HepG2 (cell line): ENCODE results near the gene NTN4. TPM values are rescaled to one million over a fixed set of nuclear protein-coding genes. Genes with fewer than 3 reads are reported as not detected.

Experiments used
- ATAC-seq: fragments of 200-7000 bp; cut with Tn5 transposase; 3 replicates; pipeline ENCODE4 v1.9.1; 2020; ENCODE audit warnings: mild to moderate bottlenecking, moderate library complexity
- BruUV-seq: library from RNA; stranded (reverse); fragments of 400-500 nt; replicated peaks from 2 replicates; lab custom pipeline; 2021; lab: Mats Ljungman, UMichigan
- CTCF ChIA-PET: fragments of 300-600 bp; formaldehyde crosslinking; extraction: SDS; loops from one replicate; lab custom pipeline; 2021; ENCODE audit warnings: low total read pairs, inconsistent platforms, low intra/inter-chr PET ratio; lab: Yijun Ruan, JAX
- POLR2A ChIA-PET: fragments of 350-600 bp; sonication (Branson Sonifier 250); formaldehyde crosslinking; loops from one replicate; lab custom pipeline; 2020; ENCODE audit warnings: antibody characterized with exemption, inconsistent platforms; lab: Yijun Ruan, JAX
- DNase-seq: peaks from one replicate; pipeline ENCODE4 v3.0.0-alpha.2; 2015; ENCODE audit warnings: low spot score
- FAIRE-seq: peaks from 3 replicates; lab custom pipeline; 2011; peaks lifted over from hg19 to GRCh38; lab: Jason Lieb, UNC
- H2AFZ ChIP-seq: one replicate; pipeline ENCODE4 v1.6.1; 2011; ENCODE audit warnings: low read length, inconsistent platforms
- H3K27ac ChIP-seq: fragments of 300-600 bp; 3 replicates; pipeline ENCODE4 v1.8.0; 2011; ENCODE audit warnings: mixed run types, mild to moderate bottlenecking, mixed read lengths, low read length, inconsistent platforms; ENCODE audit not compliant: insufficient read depth; ENCODE audit errors: extremely low read length
- H3K27me3 ChIP-seq, 2 experiments: fragments of 200-600 bp in 1 of 2; 2 replicates in 1 of 2; 3 replicates in 1 of 2; pipeline versions ENCODE4 v1.6.0 to v1.8.0; 2011; ENCODE audit warnings: low read length in 2 of 2, mild to moderate bottlenecking in 2 of 2, moderate library complexity in 2 of 2, inconsistent platforms in 1 of 2; ENCODE audit not compliant: insufficient read depth in 2 of 2, control insufficient read depth in 1 of 2
- H3K36me3 ChIP-seq, 2 experiments: fragments of 200-600 bp in 1 of 2; replicated peaks in 1 of 2; 2 replicates in 1 of 2; 3 replicates in 1 of 2; pipeline versions ENCODE4 v1.5.1 to v1.8.0; 2011; ENCODE audit warnings: low read length in 2 of 2, inconsistent platforms in 1 of 2; ENCODE audit not compliant: insufficient read depth in 2 of 2, control insufficient read depth in 1 of 2
- H3K4me1 ChIP-seq: 2 replicates; pipeline ENCODE4 v1.5.1; 2012; ENCODE audit warnings: low read length, inconsistent platforms; ENCODE audit not compliant: insufficient read depth
- H3K4me2 ChIP-seq: 2 replicates; pipeline ENCODE4 v1.6.0; 2011; ENCODE audit warnings: low read depth, low read length, inconsistent platforms
- H3K4me3 ChIP-seq, 3 experiments: fragments of 200-600 bp in 1 of 3; sonication (generic), shearing (Covaris generic) in 1 of 3; replicated peaks in 1 of 3; 2 replicates each; pipeline ENCODE4 v1.5.1; 2011 to 2016; ENCODE audit warnings: low read length in 3 of 3, inconsistent platforms in 2 of 3, low read depth in 2 of 3, mild to moderate bottlenecking in 2 of 3, control low read depth in 1 of 3, mixed read lengths in 1 of 3; ENCODE audit not compliant: insufficient read depth in 1 of 3
- H3K79me2 ChIP-seq: one replicate; pipeline ENCODE4 v1.6.1; 2011; ENCODE audit warnings: low read length, inconsistent platforms; ENCODE audit not compliant: insufficient read depth
- H3K9ac ChIP-seq: 2 replicates; pipeline ENCODE4 v1.6.0; 2011; ENCODE audit warnings: mild to moderate bottlenecking, low read depth, low read length, inconsistent platforms; ENCODE audit not compliant: insufficient read depth
- H3K9me3 ChIP-seq: 2 replicates; pipeline ENCODE4 v1.5.1; 2012; ENCODE audit warnings: mild to moderate bottlenecking, low read length
- H4K20me1 ChIP-seq: 2 replicates; pipeline ENCODE4 v1.6.0; 2011; ENCODE audit warnings: inconsistent platforms, mild to moderate bottlenecking, low read length, moderate library complexity; ENCODE audit not compliant: insufficient read depth
- ARID3A ChIP-seq: IDR thresholded peaks from 2 replicates; pipeline ENCODE4 v1.6.1; 2012; ENCODE audit warnings: low read depth, low read length, improper control_type of control experiment
- CEBPG ChIP-seq: IDR thresholded peaks from 2 replicates; pipeline ENCODE4 v1.6.1; 2016
- CTCF ChIP-seq: sonication (generic); formaldehyde crosslinking; IDR thresholded peaks from 2 replicates; pipeline ENCODE4 v1.5.0; 2020; ENCODE audit warnings: mild to moderate bottlenecking, missing genetic modification reagents, moderate library complexity
- ERF ChIP-seq: IDR thresholded peaks from 2 replicates; pipeline ENCODE4 v1.6.1; 2018; ENCODE audit warnings: missing biosample characterization, missing genetic modification reagents
- FLYWCH1 ChIP-seq: sonication (generic); formaldehyde crosslinking; IDR thresholded peaks from 2 replicates; pipeline ENCODE4 v1.8.1; 2023; ENCODE audit warnings: mild to moderate bottlenecking, missing genetic modification reagents
- GATAD2A ChIP-seq: IDR thresholded peaks from 2 replicates; pipeline ENCODE4 v1.6.1; 2016
- KAT8 ChIP-seq: IDR thresholded peaks from 2 replicates; pipeline ENCODE4 v1.6.1; 2016; ENCODE audit warnings: missing genetic modification reagents, missing compliant biosample characterization
- KDM3A ChIP-seq: IDR thresholded peaks from 2 replicates; pipeline ENCODE4 v1.6.1; 2018; ENCODE audit warnings: low read depth, missing compliant biosample characterization
- NFIC ChIP-seq: IDR thresholded peaks from 2 replicates; pipeline ENCODE4 v1.6.1; 2012; ENCODE audit warnings: mild to moderate bottlenecking, low read length, inconsistent platforms
- RXRB ChIP-seq: IDR thresholded peaks from 2 replicates; pipeline ENCODE4 v1.6.1; 2016; ENCODE audit warnings: borderline replicate concordance, missing genetic modification reagents, missing compliant biosample characterization
- SCMH1 ChIP-seq: sonication (generic); formaldehyde crosslinking; IDR thresholded peaks from 2 replicates; pipeline ENCODE4 v1.9.0; 2021; ENCODE audit warnings: missing genetic modification reagents, mild to moderate bottlenecking, borderline replicate concordance
- SMC3 ChIP-seq: IDR thresholded peaks from 2 replicates; pipeline ENCODE4 v1.6.1; 2011; ENCODE audit warnings: low read length, improper control_type of control experiment
- STAG1 ChIP-seq: sonication (generic); formaldehyde crosslinking; IDR thresholded peaks from 2 replicates; pipeline ENCODE4 v1.4.0; 2020; ENCODE audit warnings: missing genetic modification reagents
- ZNF75D ChIP-seq: sonication (generic); formaldehyde crosslinking; IDR thresholded peaks from 2 replicates; pipeline ENCODE4 v1.8.1; 2023; ENCODE audit warnings: missing genetic modification reagents, mild to moderate bottlenecking, borderline replicate concordance
- ZNF800 ChIP-seq: sonication (generic); formaldehyde crosslinking; IDR thresholded peaks from 2 replicates; pipeline ENCODE4 v1.4.0; 2020; ENCODE audit warnings: missing genetic modification reagents
- ZNF883 ChIP-seq: sonication (generic); formaldehyde crosslinking; IDR thresholded peaks from 2 replicates; pipeline ENCODE4 v1.5.1; 2020; ENCODE audit warnings: mild to moderate bottlenecking, missing genetic modification reagents; ENCODE audit errors: not compliant biosample characterization
- WGBS: methylation state at CpG from one replicate; pipeline ENCODE4 v1.1.6; 2017; ENCODE audit warnings: low lambda C conversion rate; 5-methylcytosine and 5-hydroxymethylcytosine counted together
- in situ Hi-C: cut with HindIII; loops from 2 replicates; pipeline ENCODE4 v1.10.0; 2017; ENCODE audit warnings: low pct_unique_long_range_greater_than_20kb; ENCODE audit not compliant: extremely low pct_ligation_motif_present
- intact Hi-C: fragments of 100-400 bp; cut with micrococcal nuclease; formaldehyde crosslinking; loops from one replicate; pipeline ENCODE4 v1.10.0; 2022; ENCODE audit not compliant: unreplicated experiment
- polyA plus RNA-seq, 8 experiments: library from polyadenylated mRNA; depleted of rRNA in 3 of 8; stranded (reverse) in 7 of 8; unstranded in 1 of 8; fragments of >200 nt; fragmentation: Illumina TruSeq in 4 of 8; extraction: Trizol in 4 of 8; gene quantifications; 2 replicates each; pipeline versions ENCODE4 v1.2.1 to v1.2.3, GENCODE V29; 2011 to 2016; ENCODE audit warnings: low read depth in 4 of 8, missing spikeins in 1 of 8, mixed read lengths in 1 of 8; ENCODE audit not compliant: insufficient read depth in 1 of 8
- total RNA-seq, 5 experiments: library from RNA; depleted of rRNA; stranded (reverse); fragments of >200 nt; fragmentation: Illumina TruSeq; extraction: Trizol; gene quantifications; 2 replicates each; pipeline ENCODE4 v1.2.3, GENCODE V29; 2016; ENCODE audit warnings: low read depth in 1 of 5
- TF ChIP-seq, protein P1 (sequence below): sonication (generic); formaldehyde crosslinking; conservative IDR thresholded peaks from 2 replicates; pipeline ENCODE4 v1.4.0; 2020; ENCODE audit warnings: missing genetic modification reagents
- TF ChIP-seq, protein P2 (sequence below): sonication (generic); formaldehyde crosslinking; IDR thresholded peaks from 2 replicates; pipeline ENCODE4 v1.5.0; 2020; ENCODE audit warnings: missing genetic modification reagents

Gene NTN4
- total and polyA plus RNA-seq, 2 of the 13 experiments (the other 11 are each of a cell fraction or from before 2014, with no cell fraction given) = 7.8 to 11.5 TPM

DNA sequence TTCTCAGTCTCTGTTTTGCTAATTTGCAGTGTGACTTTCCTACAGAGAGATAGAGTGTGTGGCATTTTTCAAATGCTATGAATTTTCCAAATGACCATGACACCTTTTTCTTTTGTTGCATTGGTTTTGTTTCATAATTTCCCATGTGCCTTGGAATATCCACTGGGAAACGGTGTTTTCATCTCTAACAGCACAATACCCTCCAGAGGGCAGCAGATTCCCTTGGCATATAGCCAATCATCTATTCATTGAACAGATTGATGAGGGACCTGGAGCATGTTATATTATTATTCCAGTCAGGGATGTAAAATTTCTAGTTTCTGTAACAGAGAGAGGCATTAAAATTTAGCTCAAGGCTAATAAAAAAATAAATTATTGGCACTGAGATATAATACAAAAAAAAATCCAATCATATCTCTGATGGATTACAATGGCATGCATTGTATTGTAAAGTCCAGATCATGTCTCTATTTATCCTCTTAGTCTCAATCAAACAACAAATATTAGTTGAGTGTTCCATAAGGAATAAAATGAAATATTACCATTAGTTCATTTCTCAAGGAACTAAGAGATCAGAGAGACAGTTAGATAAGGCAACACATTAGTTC is 29.6 kb upstream of the NTN4 start:
- no peak overlapping the region for H2AFZ ChIP-seq
- no peak overlapping the region for H3K9ac ChIP-seq
- intact Hi-C loops (loop anchor here (1.0 to 10.0 kb wide), 3 partner anchors 29 to 178 kb away; no protein-coding TSS in a partner anchor), in situ Hi-C loops (no loop called here)
- peaks cover 9% of the 10 kb centered on the region; the same call in 1 of the 2 replicates for H3K4me1 ChIP-seq
- POLR2A ChIA-PET = no interaction called here
- no peak overlapping the region for H3K4me3 ChIP-seq
- H4K20me1 ChIP-seq = no peaks in the 10 kb centered on the region
- H3K79me2 ChIP-seq = no peaks in the 10 kb centered on the region
- CTCF ChIA-PET = interaction anchor here (1.3 to 1.7 kb wide), 3 partner anchors 28 to 238 kb away, joined by 5 to 18 read pairs (median 7); no protein-coding TSS in a partner anchor
- FAIRE-seq (no peak), DNase-seq (peak; percentile 62), ATAC-seq (peak; percentile 43)
- H3K4me2 ChIP-seq = no peak overlapping the region
- WGBS = 0% methylated on average over 1 of the region's 1 CpG
- no peak overlapping the region for H3K27ac ChIP-seq
- H3K9me3 ChIP-seq = no peaks in the 10 kb centered on the region
- no peaks in the 10 kb centered on the region for H3K27me3 ChIP-seq
- no TSS peak for BruUV-seq
- no peaks in the 10 kb centered on the region for H3K36me3 ChIP-seq
- TF ChIP-seq ZNF883 (no peak), RXRB (CRISPR knock-in tag) (no peak), ZNF75D (CRISPR knock-in tag) (no peak), ZNF800 (CRISPR knock-in tag) (no peak), FLYWCH1 (CRISPR knock-in tag) (no peak), SMC3 (peak; percentile 87), ERF (no peak), KDM3A (CRISPR knock-in tag) (no peak), GATAD2A (CRISPR knock-in tag) (0 out of 2 replicates have a peak, but pooled peaks have one; percentile 20), CEBPG (CRISPR knock-in tag) (0 out of 2 replicates have a peak, but pooled peaks have one; percentile 26), SCMH1 (CRISPR knock-in tag) (no peak), NFIC (peak; percentile 86), CTCF (CRISPR knock-in tag) (peak; percentile 75), KAT8 (0 out of 2 replicates have a peak, but pooled peaks have one; percentile 18), STAG1 (peak; percentile 60), ARID3A (peak; percentile 44; the same call in 1 of the 2 replicates)
- TF ChIP-seq, protein P1, sequence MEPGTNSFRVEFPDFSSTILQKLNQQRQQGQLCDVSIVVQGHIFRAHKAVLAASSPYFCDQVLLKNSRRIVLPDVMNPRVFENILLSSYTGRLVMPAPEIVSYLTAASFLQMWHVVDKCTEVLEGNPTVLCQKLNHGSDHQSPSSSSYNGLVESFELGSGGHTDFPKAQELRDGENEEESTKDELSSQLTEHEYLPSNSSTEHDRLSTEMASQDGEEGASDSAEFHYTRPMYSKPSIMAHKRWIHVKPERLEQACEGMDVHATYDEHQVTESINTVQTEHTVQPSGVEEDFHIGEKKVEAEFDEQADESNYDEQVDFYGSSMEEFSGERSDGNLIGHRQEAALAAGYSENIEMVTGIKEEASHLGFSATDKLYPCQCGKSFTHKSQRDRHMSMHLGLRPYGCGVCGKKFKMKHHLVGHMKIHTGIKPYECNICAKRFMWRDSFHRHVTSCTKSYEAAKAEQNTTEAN = no peak
- TF ChIP-seq, protein P2, sequence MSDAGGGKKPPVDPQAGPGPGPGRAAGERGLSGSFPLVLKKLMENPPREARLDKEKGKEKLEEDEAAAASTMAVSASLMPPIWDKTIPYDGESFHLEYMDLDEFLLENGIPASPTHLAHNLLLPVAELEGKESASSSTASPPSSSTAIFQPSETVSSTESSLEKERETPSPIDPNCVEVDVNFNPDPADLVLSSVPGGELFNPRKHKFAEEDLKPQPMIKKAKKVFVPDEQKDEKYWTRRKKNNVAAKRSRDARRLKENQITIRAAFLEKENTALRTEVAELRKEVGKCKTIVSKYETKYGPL = no peak
